HG03139 (cell line): ENCODE measurements around the gene RHBDD2.
A peak's percentile ranks its signal among the peaks of the same experiment; 100 is the strongest.
"Not testable (repeated sequence)": the region's sequence is repeated elsewhere in the genome, so short reads cannot be mapped to it uniquely, and the experiment has no call there.

Experiments
- ATAC-seq: cut with Tn5 transposase; IDR thresholded peaks from one replicate; pipeline ENCODE4 v1.9.1; 2021; ENCODE audit not compliant: unreplicated experiment

RHBDD2 gene

DNA sequence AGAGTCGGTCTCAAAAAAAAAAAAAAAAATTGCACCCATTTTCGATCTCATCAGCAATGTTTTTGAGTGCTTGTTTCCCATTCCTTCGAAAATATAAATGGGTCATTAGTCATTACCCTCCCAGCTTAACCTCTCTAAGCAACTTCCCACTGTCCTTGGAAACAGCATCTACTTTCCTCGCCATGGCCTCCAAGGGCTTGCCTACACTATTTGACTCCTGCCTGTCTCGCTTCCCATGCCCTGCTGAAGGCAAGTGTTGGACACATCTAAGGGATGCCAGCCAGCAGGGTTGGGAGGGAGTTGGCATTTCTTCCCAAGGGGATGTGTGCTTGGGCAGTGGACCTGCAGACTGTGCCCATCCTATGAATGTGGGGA, 12.7 kb upstream of the RHBDD2 start:
- no peak for ATAC-seq

- ATAC-seq, result no peak
Measured at GRCh38 chr7:75866489-75867389, 12.1 kb upstream of the RHBDD2 start.

DNA sequence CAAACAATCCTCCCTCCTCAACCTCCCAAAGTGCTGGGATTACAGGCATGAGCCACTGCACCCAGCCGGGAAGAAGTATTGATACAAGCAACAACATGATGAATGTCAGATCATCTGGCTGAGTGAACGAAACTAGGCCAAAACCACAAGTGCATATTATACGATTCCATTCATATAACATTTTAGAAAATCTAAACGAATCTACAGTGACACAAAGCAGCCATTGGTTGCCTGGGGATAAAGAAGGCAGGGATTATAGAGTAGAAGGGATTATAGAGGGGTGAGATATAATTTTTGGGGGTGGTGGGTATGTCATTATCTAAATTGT, 11.5 kb upstream of the RHBDD2 start:
- no peak for ATAC-seq

- ATAC-seq, result no peak
Measured at GRCh38 chr7:75868153-75868552, 10.7 kb upstream of the RHBDD2 start.

- no peak for ATAC-seq
Measured at GRCh38 chr7:75869776-75870379, 9.0 kb upstream of the RHBDD2 start.

- ATAC-seq, result no peak
Measured at GRCh38 chr7:75870557-75871161, 8.2 kb upstream of the RHBDD2 start.

DNA sequence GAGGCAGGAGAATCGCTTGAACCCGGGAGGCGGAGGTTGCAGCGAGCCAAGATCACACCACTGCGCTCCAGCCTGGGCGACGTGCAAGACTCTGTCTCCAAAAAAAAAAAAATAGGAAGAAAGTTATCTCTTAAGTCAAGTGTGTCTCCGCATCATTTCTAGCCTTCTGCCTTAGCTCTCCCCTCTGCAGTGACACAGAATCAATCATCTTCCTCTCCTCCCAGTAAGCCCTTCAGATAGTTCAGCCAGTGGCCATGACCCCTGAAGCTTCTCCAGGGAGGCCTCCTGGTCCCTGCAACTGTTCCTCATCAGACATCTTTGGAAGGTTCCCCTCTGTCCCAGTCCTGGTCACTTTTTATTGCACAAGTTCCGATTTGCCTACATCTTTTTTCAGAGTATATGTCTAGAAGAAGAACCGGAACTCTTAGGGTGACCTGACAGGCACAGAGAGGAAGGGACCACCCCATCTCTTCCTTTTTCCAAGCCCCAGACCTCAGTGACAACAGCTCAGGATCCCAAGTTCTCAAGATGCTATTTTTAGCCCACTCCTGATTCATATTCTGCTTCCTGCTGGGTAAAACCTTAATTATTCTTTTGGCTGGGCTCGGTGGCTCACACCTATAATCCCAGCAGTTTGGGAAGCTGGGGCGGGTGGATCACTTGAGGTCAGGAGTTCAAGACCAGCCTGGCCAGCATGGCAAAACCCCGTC, 6.6 kb upstream of the RHBDD2 start:
- ATAC-seq, result no peak

- not testable (repeated sequence) for ATAC-seq
Measured at GRCh38 chr7:75874180-75874579, 4.7 kb upstream of the RHBDD2 start.

DNA sequence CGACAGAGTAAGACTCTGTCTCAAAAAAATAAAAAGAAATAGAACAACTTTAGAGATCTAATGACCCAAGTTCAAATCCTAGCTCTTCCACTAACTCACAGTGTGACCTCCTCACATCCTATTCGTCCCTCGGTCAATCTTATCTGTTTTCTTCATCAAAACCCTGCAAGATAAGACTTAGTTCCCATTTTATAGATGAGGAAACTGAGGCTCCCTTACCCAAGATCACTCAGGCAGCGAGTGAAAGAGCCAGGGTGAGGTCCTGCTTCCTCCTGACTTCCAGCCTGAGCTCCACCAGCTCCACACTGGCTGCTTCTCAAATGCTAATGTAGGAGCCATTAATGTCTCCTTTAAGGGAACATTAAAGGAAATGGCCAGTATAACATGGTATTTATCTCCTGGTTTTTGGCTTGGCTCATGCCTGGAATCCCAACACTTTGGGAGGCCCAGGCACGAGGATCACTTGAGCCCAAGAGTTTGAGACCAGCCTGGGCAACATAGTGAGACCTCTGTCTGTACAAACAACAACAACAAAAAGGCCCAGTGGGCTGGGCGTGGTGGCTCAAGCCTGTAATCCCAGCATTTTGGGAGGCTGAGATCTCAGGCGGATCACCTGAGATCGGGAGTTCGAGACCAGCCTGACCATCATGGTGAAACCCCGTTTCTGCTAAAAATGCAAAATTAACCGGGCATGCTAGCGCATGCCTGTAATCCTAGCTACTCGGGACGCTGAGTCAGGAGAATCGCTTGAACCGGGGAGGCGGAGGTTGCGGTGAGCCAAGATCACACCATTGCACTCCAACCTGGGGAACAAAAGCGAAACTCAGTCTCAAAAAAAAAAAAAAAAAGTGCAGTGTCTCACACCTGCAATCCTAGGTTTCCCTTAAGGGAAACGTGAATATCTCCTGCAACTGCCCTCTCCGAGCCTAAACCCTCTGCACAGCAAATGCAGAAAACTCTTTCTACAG, 3.4 kb upstream of the RHBDD2 start:
- no peak for ATAC-seq

DNA sequence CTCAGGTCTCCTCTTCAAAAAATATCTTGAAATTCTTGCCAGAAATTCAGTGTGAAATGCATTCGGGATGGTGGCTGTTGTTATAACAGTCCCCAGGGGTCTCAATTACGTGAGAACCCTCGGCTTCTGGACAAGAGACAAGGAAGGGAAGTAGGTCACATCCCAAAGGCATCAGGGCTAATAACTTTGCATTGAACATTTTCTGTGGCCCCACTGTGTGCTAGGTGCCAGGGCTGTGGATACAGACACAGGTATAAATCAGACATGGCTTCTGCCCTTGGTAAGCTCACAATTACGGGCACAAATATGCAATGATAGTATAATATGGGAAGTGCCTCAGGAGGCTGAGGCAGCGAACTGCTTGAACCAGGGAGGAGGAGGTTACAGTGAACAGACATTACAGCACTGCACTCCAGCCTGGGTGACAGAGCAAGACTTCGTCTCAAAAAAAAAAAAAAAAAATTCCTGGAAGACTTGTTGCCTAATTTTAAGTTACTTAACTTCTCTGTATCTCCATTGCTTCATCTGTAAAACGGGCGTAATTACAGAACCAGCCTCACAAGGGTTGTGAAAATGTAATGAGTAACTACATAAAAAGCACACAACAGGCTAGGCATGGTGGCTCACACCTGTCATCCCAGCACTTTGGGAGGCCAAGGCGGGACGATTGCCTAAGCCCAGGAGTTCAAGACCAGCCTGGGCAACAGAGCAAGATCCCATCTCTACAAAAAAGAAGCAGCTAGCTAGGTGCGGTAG, 2.5 kb upstream of the RHBDD2 start:
- ATAC-seq, result no peak

DNA sequence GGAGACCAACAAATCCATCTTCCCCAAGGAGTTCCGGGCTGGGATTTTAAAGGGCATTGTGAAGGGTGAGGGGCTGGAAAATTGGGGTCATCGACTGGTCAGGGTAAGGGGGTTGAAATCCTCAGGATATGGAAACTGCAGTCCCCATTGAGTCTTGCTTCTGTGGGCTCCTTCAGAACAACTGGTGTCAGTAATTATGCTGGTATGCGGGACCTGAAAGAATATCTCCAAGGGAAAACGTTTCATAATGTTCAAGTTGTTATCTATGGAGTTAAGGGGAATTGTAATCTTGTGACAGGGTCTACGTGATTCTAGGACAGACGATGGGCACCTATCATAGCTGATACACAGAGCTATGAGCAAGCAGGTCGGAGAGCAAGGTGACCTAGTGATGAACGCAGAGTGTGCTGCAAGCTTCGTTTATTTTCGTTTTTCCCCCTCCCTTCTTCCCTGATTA, 494 bp upstream of the RHBDD2 start:
- peak; percentile 30 for ATAC-seq

- no peak for ATAC-seq
Measured at GRCh38 chr7:75879771-75880184, 944 bp downstream of the RHBDD2 start.

DNA sequence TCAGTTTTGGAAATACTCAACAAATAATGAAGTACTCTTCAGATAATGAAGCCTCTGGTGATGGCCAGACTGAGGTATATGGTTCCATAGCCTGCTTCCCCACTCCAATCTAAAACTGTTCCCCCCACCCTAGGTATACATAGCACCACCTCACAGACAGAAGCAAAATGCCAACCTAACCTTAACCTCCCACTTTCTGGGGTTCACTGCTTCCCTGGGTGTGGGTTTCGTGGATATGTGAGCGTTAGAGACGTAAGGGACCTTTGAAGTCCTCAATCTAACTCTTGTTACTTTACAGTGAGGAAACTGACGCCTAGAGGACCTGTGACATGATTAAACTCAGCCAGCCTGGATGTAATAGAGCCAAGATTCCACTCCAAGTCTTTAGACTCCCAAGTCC, 1.4 kb downstream of the RHBDD2 start:
- ATAC-seq, result no peak

- no peak for ATAC-seq
Measured at GRCh38 chr7:75881436-75882095, 2.7 kb downstream of the RHBDD2 start.

DNA sequence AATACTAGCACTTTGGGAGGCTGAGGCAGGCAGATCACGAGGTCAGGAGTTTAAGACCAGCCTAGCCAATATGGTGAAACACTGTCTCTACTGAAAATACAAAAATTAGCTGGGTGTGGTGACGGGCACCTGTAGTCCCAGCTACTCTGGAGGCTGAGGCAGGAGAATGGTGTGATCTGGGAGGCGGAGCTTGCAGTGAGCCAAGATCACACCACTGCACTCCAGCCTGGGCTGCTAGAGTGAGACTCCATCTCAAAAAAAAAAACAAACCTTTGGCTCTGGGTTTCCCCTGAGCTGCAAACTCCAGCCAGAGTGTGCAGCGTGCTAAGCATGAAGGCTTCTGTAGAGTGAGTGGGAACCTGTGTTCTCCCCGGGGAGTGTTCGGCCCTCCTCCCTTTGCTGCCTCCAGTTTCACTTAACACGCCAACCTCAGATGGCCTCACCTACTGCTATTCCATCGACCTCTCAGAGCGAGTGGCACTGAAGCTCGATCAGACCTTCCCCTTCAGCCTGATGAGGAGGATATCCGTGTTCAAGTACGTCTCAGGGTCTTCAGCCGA, 4.5 kb downstream of the RHBDD2 start:
- not testable (repeated sequence) for ATAC-seq

DNA sequence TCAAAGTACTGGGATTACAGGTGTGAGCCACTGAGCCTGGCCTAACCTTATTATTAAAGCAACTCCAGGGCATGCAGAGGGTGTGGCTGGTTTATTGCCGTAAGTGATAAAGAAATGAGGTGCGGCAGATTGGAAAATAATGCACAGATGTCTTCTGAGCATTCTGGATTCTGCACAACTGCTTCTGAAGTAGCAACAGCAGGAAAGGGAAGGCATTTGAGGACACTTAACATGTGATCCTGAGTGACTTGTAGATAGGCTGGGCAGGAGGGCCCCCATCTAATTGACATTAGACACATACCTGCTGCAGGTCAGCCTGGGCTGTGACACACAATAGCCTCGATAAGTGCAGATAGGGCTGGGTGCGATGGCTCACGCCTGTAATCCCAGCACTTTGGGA, 5.6 kb downstream of the RHBDD2 start:
- no peak for ATAC-seq

DNA sequence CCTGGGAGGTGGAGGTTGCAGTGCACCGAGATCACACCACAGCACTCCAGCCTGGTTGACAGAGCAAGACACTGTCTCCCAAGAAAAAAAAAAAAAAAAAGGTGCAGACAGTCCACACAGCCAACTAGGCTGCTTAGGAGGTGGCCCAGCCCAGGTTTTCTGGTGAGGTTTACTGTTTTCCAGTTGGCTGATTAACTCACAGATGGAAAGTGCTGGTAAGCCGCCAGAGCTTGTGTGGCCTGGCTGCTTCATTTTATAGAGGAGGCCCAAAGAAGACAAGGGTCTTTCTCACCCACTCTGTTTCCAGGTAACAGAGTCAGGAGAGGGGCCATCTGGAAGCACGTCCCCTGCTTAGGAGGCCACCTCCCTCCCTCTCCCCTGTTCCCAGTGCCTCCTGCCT, 6.2 kb downstream of the RHBDD2 start:
- no peak for ATAC-seq

GRCh38 chr7:75887669-75888369, 9.0 kb downstream of the RHBDD2 start:
- ATAC-seq, result no peak
